Inflammatory macrophage treated with lipopolysaccharide for 4 hours (primary cell): ENCODE results near the gene WDFY3.

Experiments used
- DNase-seq: peaks from one replicate; pipeline ENCODE4 v3.0.0-alpha.2; 2020

Gene WDFY3

DNA sequence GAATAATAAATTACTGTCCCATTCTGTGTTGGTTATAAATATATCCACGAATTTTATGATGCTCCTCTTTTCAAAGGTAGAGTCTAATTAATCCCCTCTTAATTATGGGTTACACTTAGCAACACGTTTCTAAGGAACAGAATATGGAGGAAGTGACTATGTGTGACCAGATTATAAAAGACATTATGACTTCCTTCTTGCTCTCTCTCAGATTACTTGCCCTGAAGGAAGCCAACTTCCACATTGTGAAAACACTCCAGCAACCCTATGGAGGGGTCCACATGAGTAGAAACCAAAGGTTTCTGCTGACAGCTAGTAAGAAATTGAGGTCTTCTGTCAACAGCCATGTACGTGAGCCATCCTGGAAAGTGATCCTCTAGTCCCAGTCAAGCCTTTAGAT, 59.3 kb downstream of the WDFY3 start:
- DNase-seq = peak; percentile 21

DNA sequence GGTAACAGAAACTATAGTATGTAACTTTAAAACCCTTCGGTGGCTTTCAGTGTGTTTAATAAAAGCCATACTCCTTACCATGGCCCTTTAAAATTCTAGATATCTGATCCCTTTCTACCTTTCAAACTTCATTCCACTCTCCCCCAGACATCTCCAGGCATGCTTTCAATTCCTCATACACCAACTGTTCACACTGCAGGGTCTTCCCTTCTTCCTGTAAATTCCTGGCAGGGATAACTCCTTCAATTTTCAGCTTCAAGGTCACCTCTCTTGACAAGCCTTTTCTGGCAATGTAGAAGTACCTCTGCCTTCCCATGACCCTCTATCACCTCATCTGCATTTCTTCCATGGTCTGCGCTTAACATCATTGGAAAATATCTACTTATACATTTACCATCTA, 60.8 kb downstream of the WDFY3 start:
- DNase-seq = no peak

DNA sequence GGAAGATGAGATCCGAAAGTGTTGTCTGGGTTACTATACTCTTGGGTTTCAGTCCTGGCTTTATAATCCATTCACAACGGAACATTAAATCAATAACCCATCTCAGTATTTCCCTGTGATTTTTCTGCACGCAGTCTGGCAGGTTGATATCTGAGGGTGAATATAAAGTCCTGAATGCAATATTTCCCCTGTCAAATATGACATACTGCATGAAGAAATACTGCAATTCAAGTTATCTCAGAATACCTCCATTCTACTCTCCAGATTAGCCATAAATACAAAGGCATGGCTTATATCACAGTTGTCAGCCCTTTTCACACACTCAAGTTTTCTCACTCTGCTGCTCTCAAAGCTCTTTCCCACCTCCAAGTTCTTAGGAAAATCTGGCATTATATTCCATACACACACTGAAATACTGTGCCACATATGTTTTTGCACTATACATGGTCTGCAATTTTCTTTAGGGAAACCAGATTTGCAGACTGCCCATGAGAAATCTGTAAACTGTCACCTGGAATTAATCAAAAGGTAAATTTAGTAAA, 64.7 kb downstream of the WDFY3 start:
- DNase-seq = no peak

DNA sequence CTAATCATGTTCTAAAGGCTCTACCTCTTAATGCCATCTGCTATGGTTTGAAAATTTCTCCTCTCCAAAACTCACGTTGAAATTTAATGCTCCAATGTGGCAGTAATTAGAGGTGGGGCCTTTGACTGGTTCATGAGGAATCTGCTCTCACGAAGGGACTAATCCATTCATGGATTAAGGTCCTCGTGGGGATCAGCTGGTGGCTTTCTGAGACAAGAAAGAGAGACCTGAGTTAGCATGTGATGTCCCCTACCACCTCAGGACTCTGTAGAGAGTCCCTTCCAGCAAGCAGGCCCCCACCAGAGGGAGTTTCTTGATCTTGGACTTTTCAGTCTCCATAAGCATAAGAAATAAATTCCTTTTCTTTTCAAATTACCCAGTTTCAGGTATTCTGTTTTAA, 65.3 kb downstream of the WDFY3 start:
- no peak for DNase-seq

- no peak for DNase-seq
Measured at GRCh38 chr4:84899616-84900015, 66.9 kb downstream of the WDFY3 start.

DNA sequence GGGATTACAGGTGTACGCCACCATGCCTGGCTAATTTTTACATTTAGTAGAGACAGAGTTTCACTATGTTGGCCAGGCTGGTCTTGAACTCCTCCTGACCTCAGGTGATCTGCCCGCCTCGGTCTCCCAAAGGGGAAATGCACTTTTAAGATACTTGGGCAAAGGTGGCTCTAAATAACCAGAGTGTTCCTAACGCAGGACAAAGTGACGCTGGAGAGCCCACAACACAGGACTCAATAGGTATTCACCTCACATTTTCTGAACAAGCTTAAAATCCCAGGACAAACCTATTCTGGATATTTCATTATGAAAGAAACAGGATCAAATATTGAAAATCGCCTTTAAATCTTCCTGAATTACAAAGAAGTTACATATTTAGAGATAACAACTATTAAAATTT, 69.0 kb downstream of the WDFY3 start:
- no peak for DNase-seq

GRCh38 chr4:84895283-84895682, 71.2 kb downstream of the WDFY3 start:
- no peak for DNase-seq

GRCh38 chr4:84894621-84895020, 71.9 kb downstream of the WDFY3 start:
- DNase-seq = no peak

DNA sequence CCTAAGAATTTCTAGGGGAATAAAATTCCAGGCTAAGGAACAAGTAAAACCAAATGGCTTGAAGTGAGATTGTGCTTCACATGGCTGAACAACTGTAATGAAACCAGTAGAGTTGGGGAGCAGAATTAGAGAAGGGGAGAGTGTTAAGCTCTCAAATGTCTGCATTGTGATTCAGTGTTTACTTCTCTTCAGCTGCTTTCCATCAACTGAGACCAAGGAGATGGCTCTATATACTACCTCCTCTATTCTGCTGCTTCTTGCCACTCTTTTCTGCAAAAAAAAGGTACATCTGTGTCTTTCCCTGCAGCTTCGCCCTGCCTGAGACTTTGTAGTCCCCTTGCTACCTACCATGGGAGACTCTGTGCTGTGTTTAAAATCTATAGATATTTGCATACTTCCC, 73.5 kb downstream of the WDFY3 start:
- DNase-seq = no peak

GRCh38 chr4:84887824-84888223, 78.7 kb downstream of the WDFY3 start:
- no peak for DNase-seq

DNA sequence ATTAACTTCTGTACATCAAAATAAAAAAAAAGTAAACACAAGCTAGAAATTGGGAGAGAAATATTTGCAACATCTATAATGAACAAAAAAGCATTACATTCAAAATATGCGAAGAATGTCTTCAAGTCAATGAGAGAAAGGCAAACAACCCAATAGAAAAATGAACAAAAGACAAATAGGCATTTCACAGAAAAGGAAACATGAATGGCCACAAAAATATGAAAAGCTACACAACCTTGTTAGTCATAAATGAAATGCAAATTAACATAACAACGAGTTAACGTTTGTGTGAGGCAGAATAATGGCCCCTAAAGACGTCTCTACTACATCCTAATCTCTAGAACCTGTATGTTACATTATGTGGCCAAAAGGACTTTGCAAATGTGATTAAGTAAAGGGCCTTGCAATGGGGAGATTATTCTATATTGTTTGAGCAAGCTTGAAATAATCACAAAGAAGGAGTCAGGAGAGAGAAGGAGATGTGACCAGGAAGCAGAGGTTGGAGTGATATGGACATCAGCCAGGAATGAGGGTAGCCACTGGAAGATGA, 86.8 kb downstream of the WDFY3 start:
- DNase-seq = no peak

DNA sequence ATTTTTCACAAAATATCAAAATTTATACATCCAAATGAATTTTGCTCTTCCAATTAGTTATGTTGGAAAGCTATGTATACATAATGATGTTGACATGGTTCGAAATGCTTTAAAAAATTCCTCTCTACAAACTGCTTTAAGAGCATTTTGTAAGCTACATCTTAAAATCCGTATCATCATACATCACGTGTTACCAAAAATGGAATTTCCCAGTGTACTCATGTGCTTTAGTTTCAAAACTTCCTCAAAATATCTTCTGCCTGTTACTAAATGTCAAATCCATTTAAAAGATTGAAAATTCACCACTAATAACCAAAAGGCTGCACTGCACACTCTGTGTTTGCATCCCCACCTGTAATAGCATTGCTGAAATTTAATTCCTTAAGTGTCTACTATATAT, 87.9 kb downstream of the WDFY3 start:
- peak; percentile 90 for DNase-seq

- DNase-seq = no peak
Measured at GRCh38 chr4:84878090-84878489, 88.4 kb downstream of the WDFY3 start.

DNA sequence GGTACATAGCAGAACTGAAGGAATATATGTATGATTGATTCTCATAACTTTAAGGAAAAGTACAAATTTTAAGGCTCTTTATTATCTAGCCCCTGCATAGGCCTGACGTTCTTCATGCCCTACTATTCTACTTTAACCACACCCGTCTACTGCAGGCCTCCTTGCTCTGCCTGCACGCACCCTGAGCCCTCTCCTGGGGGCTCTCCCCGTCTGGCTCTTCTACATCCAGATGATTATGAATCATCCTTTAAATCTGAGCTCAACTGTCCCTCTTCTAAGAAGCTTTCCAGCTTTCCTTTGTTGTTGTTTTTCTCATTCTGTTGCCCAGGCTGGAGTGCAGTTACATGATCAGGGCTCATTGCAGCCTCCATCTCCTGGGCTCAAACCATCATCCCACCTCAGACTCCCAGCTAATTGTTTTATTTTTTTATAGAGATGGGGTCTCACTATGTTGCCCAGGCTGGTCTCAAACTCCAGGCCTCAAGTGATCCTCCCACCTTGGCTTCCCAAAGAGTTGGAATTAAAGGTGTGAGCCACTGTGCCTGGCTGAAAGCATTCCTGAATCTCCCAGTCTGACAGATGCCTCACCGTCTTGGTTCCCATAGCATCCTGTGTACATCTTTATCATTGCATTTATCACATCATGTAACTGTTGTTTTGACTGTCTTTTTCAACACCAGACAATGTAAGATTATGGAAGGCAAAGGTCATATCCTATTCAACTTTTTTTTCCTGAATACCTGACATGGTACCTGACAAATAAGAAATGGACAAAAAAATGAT, 89.2 kb downstream of the WDFY3 start:
- no peak for DNase-seq

- peak; percentile 23 for DNase-seq
Measured at GRCh38 chr4:84875636-84876371, 90.7 kb downstream of the WDFY3 start.

DNA sequence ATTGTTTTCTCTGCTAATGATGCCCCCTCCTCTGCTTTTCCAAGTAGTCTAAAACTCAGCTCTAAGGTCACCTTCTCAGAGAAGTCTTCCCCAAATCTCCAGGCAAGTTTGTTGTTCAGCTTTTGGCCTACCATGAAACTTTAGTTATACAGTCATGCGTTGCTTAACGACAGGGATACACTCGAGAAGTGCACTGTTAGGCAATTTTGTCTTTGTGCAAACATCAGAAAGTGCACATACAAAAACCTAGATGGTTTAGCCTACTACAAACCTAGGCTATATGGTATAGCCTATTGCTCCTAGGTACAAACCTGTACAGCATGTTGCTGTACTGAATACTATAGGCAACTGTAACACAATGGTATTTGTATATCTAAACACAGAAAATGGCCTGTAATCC, 91.9 kb downstream of the WDFY3 start:
- no peak for DNase-seq

- peak; percentile 35 for DNase-seq
Measured at GRCh38 chr4:84870398-84871163, 95.9 kb downstream of the WDFY3 start.

DNA sequence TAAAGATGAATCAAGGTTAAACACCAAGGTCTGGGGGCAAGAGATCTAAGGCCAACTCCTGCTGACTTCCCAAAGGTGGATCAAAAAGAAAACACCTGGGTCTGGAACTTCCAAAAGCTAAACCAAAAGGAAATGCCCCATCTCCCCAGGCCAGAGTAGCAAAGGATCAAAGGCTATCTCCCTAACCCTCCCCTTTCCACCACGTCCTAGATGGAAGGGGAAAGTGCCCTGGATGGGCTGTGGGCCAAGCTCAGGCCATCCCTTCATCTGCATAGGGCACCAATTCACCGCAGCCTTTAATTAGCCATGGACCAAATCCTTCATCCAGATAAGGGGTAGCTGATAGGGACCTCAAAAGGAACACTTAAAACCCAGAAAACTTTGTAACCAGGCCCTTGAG, 100.2 kb downstream of the WDFY3 start:
- no peak for DNase-seq

DNA sequence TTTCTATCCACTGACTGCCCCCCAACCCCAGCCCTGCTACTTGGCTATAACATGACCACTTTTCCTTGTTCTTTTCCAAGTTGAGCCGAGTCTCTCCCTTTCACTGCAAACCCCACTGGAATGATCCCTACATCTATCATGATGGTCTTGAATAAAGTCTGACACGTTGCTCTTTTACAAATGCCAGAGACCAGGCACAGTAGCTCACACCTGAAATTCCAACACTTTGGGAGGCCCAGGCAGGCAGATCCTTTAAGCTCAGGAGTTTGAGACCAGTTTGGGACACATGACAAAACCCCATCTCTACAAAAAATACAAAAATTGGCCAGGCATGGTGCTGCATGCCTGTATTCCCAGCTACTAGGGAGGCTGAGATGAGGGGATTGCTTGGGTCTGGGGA, 100.9 kb downstream of the WDFY3 start:
- no peak for DNase-seq

- DNase-seq = no peak
Measured at GRCh38 chr4:84862064-84862463, 104.4 kb downstream of the WDFY3 start.

DNA sequence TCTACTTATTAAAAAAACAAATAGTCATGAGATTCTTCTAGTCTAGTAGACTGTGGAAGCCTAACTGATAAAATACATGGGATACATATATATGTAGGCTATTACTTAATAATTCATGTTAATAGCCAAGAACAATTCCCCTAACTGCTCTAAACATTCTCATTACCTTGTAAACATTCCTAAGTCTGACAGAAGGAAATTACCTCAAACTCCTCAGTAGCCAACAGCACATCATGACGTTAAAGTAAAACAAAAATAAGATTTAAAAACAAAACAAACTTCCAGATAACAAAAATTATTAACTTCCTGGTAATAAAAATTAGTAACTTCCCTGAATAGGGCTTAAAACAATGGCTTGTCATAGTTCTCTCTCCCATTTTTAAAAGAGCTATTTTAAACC, 109.2 kb downstream of the WDFY3 start:
- no peak for DNase-seq

DNA sequence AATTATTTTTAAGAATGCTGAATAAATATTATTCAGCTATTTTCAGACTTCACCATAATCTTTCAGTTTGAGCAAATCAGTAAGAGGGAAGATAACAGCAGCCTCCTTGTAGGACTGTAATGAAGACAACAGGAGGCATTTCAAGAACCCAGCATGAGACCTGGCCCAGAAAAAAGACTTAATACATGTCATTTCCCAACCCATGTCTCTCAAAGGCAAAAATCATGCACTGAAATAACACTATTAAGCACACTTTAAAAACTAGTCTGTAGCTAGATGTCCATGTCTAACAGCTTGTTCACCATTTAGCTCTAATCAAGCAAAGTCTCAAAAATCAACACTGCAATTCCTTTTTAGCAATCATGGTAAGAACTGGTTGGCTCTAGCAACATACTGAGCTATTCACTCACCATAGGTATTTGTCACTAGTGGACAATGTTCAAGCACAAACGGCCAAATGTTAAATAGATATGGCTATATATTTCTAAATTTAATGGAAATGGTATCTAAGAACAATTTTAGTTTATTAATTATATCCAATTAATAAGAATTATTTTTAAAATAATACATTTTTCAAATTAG, 109.9 kb downstream of the WDFY3 start:
- DNase-seq = no peak

GRCh38 chr4:84855774-84856173, 110.7 kb downstream of the WDFY3 start:
- DNase-seq = no peak
